Lower lobe of right lung (tissue), 2 donors: ENCODE measurements around the gene NFATC3. TPM values are rescaled to one million over a fixed set of nuclear protein-coding genes. Genes with fewer than 3 reads are reported as not detected.

Experiments used
- ATAC-seq, 2 donors: fragments of 200-7000 bp; cut with Tn5 transposase; one replicate each; pipeline ENCODE4 v1.9.1; 2020 to 2022; ENCODE audit warnings: mild to moderate bottlenecking in 2 of 2, moderate library complexity in 2 of 2
- DNase-seq: peaks from one replicate; pipeline ENCODE4 v3.0.0-alpha.2; 2020
- H3K27ac ChIP-seq: fragments of 200-600 bp; one replicate; pipeline ENCODE4 v1.8.0; 2022
- H3K27me3 ChIP-seq: fragments of 200-600 bp; one replicate; pipeline ENCODE4 v1.8.0; 2022; ENCODE audit warnings: low read depth
- H3K36me3 ChIP-seq: fragments of 200-600 bp; one replicate; pipeline ENCODE4 v1.8.0; 2022; ENCODE audit warnings: mild to moderate bottlenecking
- H3K4me1 ChIP-seq: fragments of 200-600 bp; one replicate; pipeline ENCODE4 v1.8.0; 2022
- H3K4me3 ChIP-seq: fragments of 200-600 bp; one replicate; pipeline ENCODE4 v1.8.0; 2022; ENCODE audit warnings: mild to moderate bottlenecking
- H3K9me3 ChIP-seq: fragments of 200-600 bp; one replicate; pipeline ENCODE4 v1.8.0; 2022
- intact Hi-C: fragments of 100-400 bp; cut with DNase I; formaldehyde crosslinking; loops from one replicate; pipeline ENCODE4 v1.11.0; 2022
- total RNA-seq: library from RNA; stranded (reverse); fragmentation: NEBNext Ultra II Directional; extraction: Animal tissue kit (Norgen Biotek cat#: 25700); gene quantifications from one replicate; pipeline ENCODE4 v1.2.1, GENCODE V29; 2021
- TF ChIP-seq, protein P1 (sequence below): fragments of 200-600 bp; IDR thresholded peaks from one replicate; pipeline ENCODE4 v1.8.0; 2022; ENCODE audit warnings: antibody characterized with exemption, mild to moderate bottlenecking
- donor health status: DM: no; HTN: yes; CAD: no; lungs with severe emphysema.

Gene NFATC3
- total RNA-seq, 1 donor from 2014 or later = 61.6 TPM

DNA sequence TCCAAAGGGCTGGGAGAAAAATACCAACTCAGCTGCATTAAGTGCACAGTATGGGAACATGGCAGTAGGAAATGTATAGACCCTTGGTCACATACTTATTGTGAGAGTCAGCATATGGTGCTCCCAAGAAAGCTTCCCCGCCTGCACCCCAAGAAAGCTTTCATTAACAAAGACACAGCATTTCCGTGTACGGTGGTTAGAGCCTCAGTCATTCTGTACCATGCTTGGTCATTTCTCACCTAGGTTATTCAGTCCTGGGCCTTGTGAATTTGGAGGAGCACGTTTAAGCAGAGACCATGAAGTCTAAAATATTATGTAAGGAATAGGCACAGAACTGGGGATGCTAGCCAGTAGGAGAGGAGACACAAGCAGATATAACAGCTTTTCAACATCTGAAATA is 94.7 kb downstream of the NFATC3 start:
- no peaks in the 10 kb centered on the region for H3K4me1 ChIP-seq
- TF ChIP-seq, protein P1, sequence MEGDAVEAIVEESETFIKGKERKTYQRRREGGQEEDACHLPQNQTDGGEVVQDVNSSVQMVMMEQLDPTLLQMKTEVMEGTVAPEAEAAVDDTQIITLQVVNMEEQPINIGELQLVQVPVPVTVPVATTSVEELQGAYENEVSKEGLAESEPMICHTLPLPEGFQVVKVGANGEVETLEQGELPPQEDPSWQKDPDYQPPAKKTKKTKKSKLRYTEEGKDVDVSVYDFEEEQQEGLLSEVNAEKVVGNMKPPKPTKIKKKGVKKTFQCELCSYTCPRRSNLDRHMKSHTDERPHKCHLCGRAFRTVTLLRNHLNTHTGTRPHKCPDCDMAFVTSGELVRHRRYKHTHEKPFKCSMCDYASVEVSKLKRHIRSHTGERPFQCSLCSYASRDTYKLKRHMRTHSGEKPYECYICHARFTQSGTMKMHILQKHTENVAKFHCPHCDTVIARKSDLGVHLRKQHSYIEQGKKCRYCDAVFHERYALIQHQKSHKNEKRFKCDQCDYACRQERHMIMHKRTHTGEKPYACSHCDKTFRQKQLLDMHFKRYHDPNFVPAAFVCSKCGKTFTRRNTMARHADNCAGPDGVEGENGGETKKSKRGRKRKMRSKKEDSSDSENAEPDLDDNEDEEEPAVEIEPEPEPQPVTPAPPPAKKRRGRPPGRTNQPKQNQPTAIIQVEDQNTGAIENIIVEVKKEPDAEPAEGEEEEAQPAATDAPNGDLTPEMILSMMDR = no peak
- DNase-seq (no peak), ATAC-seq (no peak)
- peaks cover 91% of the 10 kb centered on the region for H3K36me3 ChIP-seq
- H3K4me3 ChIP-seq = no peak overlapping the region
- intact Hi-C loops = no loop called here
- no peak overlapping the region for H3K27ac ChIP-seq
- H3K27me3 ChIP-seq = no peaks in the 10 kb centered on the region
- H3K9me3 ChIP-seq = no peaks in the 10 kb centered on the region

DNA sequence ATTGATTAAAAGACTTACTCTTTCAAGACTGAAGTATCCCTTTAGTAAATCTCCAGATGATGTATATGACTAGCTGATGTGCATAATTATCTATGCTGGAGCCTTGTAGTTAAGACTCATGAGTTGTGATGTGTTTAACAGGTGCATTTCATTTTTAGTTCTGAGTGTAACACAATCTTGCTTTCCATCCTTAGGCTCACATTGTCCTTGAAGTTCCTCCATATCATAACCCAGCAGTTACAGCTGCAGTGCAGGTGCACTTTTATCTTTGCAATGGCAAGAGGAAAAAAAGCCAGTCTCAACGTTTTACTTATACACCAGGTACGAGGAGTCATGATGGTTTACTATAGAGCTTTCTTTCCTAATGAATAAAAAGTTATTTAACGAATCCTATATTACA is 97.9 kb downstream of the NFATC3 start:
- no peak for ATAC-seq
- Histone ChIP-seq H3K36me3 (peaks cover 93% of the 10 kb centered on the region), H3K4me3 (no peak overlapping the region), H3K9me3 (no peaks in the 10 kb centered on the region), H3K27ac (no peak overlapping the region), H3K27me3 (no peaks in the 10 kb centered on the region), H3K4me1 (no peaks in the 10 kb centered on the region)
- TF ChIP-seq, protein P1 = no peak
- no peak for DNase-seq
- intact Hi-C loops = no loop called here

DNA sequence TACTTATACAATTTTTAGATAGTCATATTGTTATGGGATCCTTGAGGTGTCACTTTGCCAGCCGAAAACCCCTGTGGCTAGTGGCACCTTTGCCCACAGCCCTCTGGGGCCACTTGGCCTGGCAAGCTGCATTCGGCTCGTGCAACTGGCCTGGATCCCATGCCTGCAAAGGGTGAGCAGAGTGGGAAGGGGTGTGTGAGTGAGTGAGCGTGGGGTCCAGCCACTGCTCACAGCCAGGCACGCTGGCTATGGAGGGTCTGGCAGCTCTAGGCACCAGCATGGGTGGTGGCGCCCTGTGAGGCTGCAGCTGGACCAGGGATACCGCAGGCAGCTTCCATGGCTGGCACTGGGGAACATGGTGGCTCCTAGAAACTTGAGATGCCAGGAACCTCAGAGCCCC is 101.7 kb downstream of the NFATC3 start:
- TF ChIP-seq, protein P1 = no peak
- Histone ChIP-seq H3K9me3 (no peaks in the 10 kb centered on the region), H3K27ac (no peak overlapping the region), H3K4me1 (no peaks in the 10 kb centered on the region), H3K4me3 (no peak overlapping the region), H3K36me3 (peaks cover 95% of the 10 kb centered on the region), H3K27me3 (no peaks in the 10 kb centered on the region)
- intact Hi-C loops = no loop called here
- ATAC-seq (no peak), DNase-seq (no peak)

DNA sequence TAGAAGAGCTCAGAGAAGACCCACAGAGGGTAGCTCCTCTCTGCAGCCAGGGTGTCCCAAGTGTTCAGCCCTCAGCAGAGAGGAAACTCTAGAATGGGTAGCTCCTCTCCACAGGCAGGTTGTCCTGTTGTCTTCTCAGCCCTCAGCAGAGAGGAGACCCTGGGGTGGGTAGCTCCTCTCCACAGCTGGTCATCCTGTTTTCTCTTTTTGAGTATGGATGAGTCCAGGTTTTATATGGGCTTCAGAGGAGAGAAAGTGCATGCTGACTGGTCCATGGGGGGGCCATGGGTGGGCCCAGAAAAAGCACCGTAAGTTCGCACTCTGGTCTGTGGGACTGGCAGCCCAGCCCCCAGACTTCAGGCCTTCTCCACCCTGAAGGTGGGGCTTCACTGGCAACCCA is 102.3 kb downstream of the NFATC3 start:
- intact Hi-C loops = no loop called here
- H3K4me1 ChIP-seq = no peaks in the 10 kb centered on the region
- no peak overlapping the region for H3K27ac ChIP-seq
- peaks cover 94% of the 10 kb centered on the region for H3K36me3 ChIP-seq
- DNase-seq (no peak), ATAC-seq (no peak)
- H3K27me3 ChIP-seq = no peaks in the 10 kb centered on the region
- TF ChIP-seq, protein P1 = no peak
- H3K4me3 ChIP-seq = no peak overlapping the region
- H3K9me3 ChIP-seq = no peaks in the 10 kb centered on the region

DNA sequence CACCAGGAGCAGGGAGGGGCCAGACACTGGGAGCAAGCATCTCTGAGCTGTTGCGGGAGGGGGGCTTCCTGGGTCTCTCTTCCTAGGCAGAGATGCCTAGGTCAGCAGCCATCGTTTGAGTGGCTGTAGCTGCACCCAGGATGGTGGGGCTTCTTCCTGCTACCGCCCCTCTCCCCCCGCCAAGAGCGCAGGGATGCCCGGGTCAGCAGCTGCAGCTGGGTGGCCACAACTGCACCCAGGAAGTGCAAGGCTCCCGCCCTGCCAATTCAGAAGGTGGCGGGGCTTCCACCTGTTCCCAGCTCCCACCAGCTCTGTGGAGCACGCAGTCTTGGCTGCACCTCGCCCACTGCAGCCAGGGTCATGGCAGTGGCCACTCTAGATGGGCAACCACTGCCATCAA is 103.0 kb downstream of the NFATC3 start:
- Histone ChIP-seq H3K9me3 (no peaks in the 10 kb centered on the region), H3K27me3 (no peaks in the 10 kb centered on the region), H3K4me1 (no peaks in the 10 kb centered on the region), H3K27ac (no peak overlapping the region), H3K4me3 (no peak overlapping the region), H3K36me3 (peaks cover 94% of the 10 kb centered on the region)
- no peak for ATAC-seq
- DNase-seq = no peak
- TF ChIP-seq, protein P1 = no peak
- intact Hi-C loops = no loop called here

DNA sequence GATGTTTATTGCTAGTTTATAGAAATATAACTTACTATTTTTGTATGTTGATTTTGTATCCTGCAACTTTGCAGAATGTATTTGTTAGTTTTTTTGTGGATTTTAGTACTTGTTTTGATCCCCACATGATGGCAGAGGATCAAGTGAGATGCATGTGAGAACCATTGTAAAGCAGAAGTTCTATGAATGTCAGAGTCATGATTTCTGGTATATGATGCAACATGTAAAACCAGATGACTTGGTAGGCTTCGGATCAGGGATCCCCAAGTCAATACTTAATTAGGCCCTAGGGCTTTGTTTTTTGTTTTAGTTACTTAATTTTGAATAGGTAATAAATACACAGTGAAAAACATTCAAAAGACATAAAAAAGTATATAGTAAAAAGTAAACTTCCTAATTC is 104.9 kb downstream of the NFATC3 start:
- no peak overlapping the region for H3K27ac ChIP-seq
- peaks cover 86% of the 10 kb centered on the region for H3K36me3 ChIP-seq
- ATAC-seq (no peak), DNase-seq (no peak)
- intact Hi-C loops = no loop called here
- H3K27me3 ChIP-seq = no peaks in the 10 kb centered on the region
- H3K4me3 ChIP-seq = no peak overlapping the region
- no peaks in the 10 kb centered on the region for H3K4me1 ChIP-seq
- TF ChIP-seq, protein P1 = no peak
- no peaks in the 10 kb centered on the region for H3K9me3 ChIP-seq
